H1 (cell line): ENCODE measurements around the gene KCNC3. TPM values are rescaled to one million over a fixed set of nuclear protein-coding genes. Genes with fewer than 3 reads are reported as not detected.

ENCODE experiments used
- CTCF ChIA-PET: fragments of 300-600 bp; sonication (Branson Sonifier 250); formaldehyde crosslinking; loops from one replicate; lab custom pipeline; 2021; ENCODE audit not compliant: partially characterized antibody; lab: Charles Lee
- POLR2A ChIA-PET: fragments of 300-600 bp; sonication (Branson Sonifier 250); formaldehyde crosslinking; loops from one replicate; lab custom pipeline; 2021; ENCODE audit warnings: inconsistent platforms; ENCODE audit not compliant: partially characterized antibody; lab: Charles Lee
- DNase-seq, 2 experiments: peaks; one replicate each; pipeline versions ENCODE4 v3.0.0 to v3.0.0-alpha.2; 2010 to 2022; ENCODE audit warnings: low spot score in 2 of 2, low read depth in 1 of 2, mixed read lengths in 1 of 2
- FAIRE-seq: peaks from 2 replicates; lab custom pipeline; 2011; peaks lifted over from hg19 to GRCh38; lab: Jason Lieb, UNC
- H2AFZ ChIP-seq: 2 replicates; pipeline ENCODE4 v1.8.1; 2012; ENCODE audit warnings: low read length, inconsistent platforms
- H2AK5ac ChIP-seq: 2 replicates; pipeline ENCODE4 v1.6.1; 2013; ENCODE audit warnings: low read depth, low read length
- H2BK120ac ChIP-seq: replicated peaks from 2 replicates; pipeline ENCODE3; 2013; ENCODE audit warnings: low read depth, low read length, inconsistent platforms
- H2BK12ac ChIP-seq: 2 replicates; pipeline ENCODE4 v1.6.1; 2013; ENCODE audit warnings: low read depth, low read length
- H2BK15ac ChIP-seq: 2 replicates; pipeline ENCODE4 v1.6.1; 2013; ENCODE audit warnings: low read length
- H2BK20ac ChIP-seq: 2 replicates; pipeline ENCODE4 v1.6.1; 2013; ENCODE audit warnings: low read length
- H2BK5ac ChIP-seq: 2 replicates; pipeline ENCODE4 v1.6.1; 2013; ENCODE audit warnings: low read depth, low read length
- H3K14ac ChIP-seq: 2 replicates; pipeline ENCODE4 v1.6.1; 2013; ENCODE audit warnings: inconsistent platforms; ENCODE audit not compliant: insufficient read length
- H3K18ac ChIP-seq: 2 replicates; pipeline ENCODE4 v1.6.1; 2013; ENCODE audit warnings: low read length; ENCODE audit errors: extremely low read depth
- H3K23ac ChIP-seq: 2 replicates; pipeline ENCODE4 v1.6.1; 2013; ENCODE audit warnings: inconsistent platforms; ENCODE audit not compliant: insufficient read length
- H3K23me2 ChIP-seq: 2 replicates; pipeline ENCODE4 v1.6.1; 2013; ENCODE audit warnings: low read depth, low read length
- H3K27ac ChIP-seq: 2 replicates; pipeline ENCODE4 v1.6.1; 2011; ENCODE audit warnings: low read depth, low read length, inconsistent platforms
- H3K27me3 ChIP-seq, 4 experiments: replicated peaks in 1 of 4; 1 replicate in 1 of 4; 2 replicates in 3 of 4; pipeline versions ENCODE4 v1.6.1 to v1.8.1; 2011 to 2013; ENCODE audit warnings: low read length in 3 of 4, mild to moderate bottlenecking in 3 of 4, inconsistent platforms in 2 of 4, mixed read lengths in 2 of 4, moderate library complexity in 1 of 4; ENCODE audit not compliant: control insufficient read depth in 3 of 4, insufficient read depth in 3 of 4; ENCODE audit errors: extremely low read depth in 1 of 4
- H3K36me3 ChIP-seq, 4 experiments: 2 replicates each; pipeline versions ENCODE4 v1.6.1 to v1.8.1; 2011 to 2013; ENCODE audit warnings: mild to moderate bottlenecking in 4 of 4, low read length in 3 of 4, moderate library complexity in 2 of 4, control low read depth in 1 of 4, inconsistent platforms in 1 of 4; ENCODE audit not compliant: insufficient read depth in 4 of 4, control insufficient read depth in 2 of 4
- H3K4ac ChIP-seq: replicated peaks from 2 replicates; pipeline ENCODE3; 2013; ENCODE audit warnings: low read length, low read depth, mixed read lengths, inconsistent platforms; ENCODE audit not compliant: insufficient read length
- H3K4me1 ChIP-seq, 4 experiments: replicated peaks in 1 of 4; 1 replicate in 1 of 4; 2 replicates in 3 of 4; pipeline versions ENCODE4 v1.6.1 to v1.8.1; 2011 to 2013; ENCODE audit warnings: low read length in 3 of 4, inconsistent platforms in 2 of 4, mixed read lengths in 1 of 4; ENCODE audit not compliant: insufficient read depth in 4 of 4, control insufficient read depth in 3 of 4
- H3K4me2 ChIP-seq, 2 experiments: 2 replicates each; pipeline versions ENCODE4 v1.6.1 to v1.8.1; 2011 to 2013; ENCODE audit warnings: low read depth in 2 of 2, low read length in 2 of 2, control low read depth in 1 of 2, inconsistent platforms in 1 of 2, mild to moderate bottlenecking in 1 of 2; ENCODE audit not compliant: insufficient read depth in 1 of 2
- H3K4me3 ChIP-seq, 4 experiments: fragments of 200-600, 300-600 bp in 1 of 4; sonication (generic), shearing (Covaris generic), sonication (Bioruptor Twin) in 1 of 4; 2 replicates each; pipeline versions ENCODE4 v1.5.1 to v1.8.1; 2011 to 2016; ENCODE audit warnings: low read length in 4 of 4, low read depth in 3 of 4, control low read depth in 2 of 4, inconsistent platforms in 2 of 4, mild to moderate bottlenecking in 2 of 4, mixed read lengths in 1 of 4, moderate library complexity in 1 of 4; ENCODE audit not compliant: insufficient read depth in 2 of 4; ENCODE audit errors: extremely low read depth in 1 of 4
- H3K56ac ChIP-seq: replicated peaks from 2 replicates; pipeline ENCODE3; 2013; ENCODE audit warnings: low read depth, mild to moderate bottlenecking, mixed read lengths, low read length, inconsistent platforms; ENCODE audit not compliant: insufficient read length
- H3K79me1 ChIP-seq: 2 replicates; pipeline ENCODE4 v1.6.1; 2013; ENCODE audit warnings: low read depth, low read length, control low read depth
- H3K79me2 ChIP-seq, 2 experiments: 2 replicates each; pipeline versions ENCODE4 v1.6.1 to v1.8.1; 2012 to 2013; ENCODE audit warnings: low read length in 2 of 2, mild to moderate bottlenecking in 2 of 2, inconsistent platforms in 1 of 2; ENCODE audit not compliant: insufficient read depth in 2 of 2, control insufficient read depth in 1 of 2
- H3K9ac ChIP-seq, 4 experiments: replicated peaks in 1 of 4; 1 replicate in 1 of 4; 2 replicates in 3 of 4; pipeline versions ENCODE4 v1.6.1 to v1.8.1; 2011 to 2013; ENCODE audit warnings: low read depth in 3 of 4, low read length in 3 of 4, control low read depth in 2 of 4, mild to moderate bottlenecking in 2 of 4, moderate library complexity in 2 of 4, inconsistent platforms in 1 of 4; ENCODE audit errors: extremely low read depth in 1 of 4
- H3K9me3 ChIP-seq, 2 experiments: 2 replicates each; pipeline versions ENCODE4 v1.6.1 to v1.8.1; 2012 to 2013; ENCODE audit warnings: mild to moderate bottlenecking in 2 of 2, moderate library complexity in 2 of 2, control low read depth in 1 of 2, inconsistent platforms in 1 of 2, low read depth in 1 of 2, low read length in 1 of 2, mixed read lengths in 1 of 2; ENCODE audit not compliant: insufficient read depth in 2 of 2
- H4K20me1 ChIP-seq, 2 experiments: replicated peaks in 1 of 2; 2 replicates each; pipeline versions ENCODE3 to v1.8.1; 2011 to 2013; ENCODE audit warnings: inconsistent platforms in 2 of 2, low read length in 2 of 2, mild to moderate bottlenecking in 1 of 2; ENCODE audit not compliant: insufficient read depth in 2 of 2, control insufficient read depth in 1 of 2
- H4K5ac ChIP-seq: 2 replicates; pipeline ENCODE4 v1.6.1; 2013; ENCODE audit warnings: low read length, low read depth, mixed read lengths, inconsistent platforms; ENCODE audit not compliant: insufficient read length
- H4K8ac ChIP-seq: 2 replicates; pipeline ENCODE4 v1.8.0; 2013; ENCODE audit warnings: mild to moderate bottlenecking, moderate library complexity, low read length, inconsistent platforms; ENCODE audit not compliant: insufficient read depth; ENCODE audit errors: extremely low read depth
- H4K91ac ChIP-seq: replicated peaks from 2 replicates; pipeline ENCODE3; 2013; ENCODE audit warnings: low read length, mixed read lengths, inconsistent platforms; ENCODE audit not compliant: insufficient read length
- CTCF ChIP-seq, 3 experiments: IDR thresholded peaks; 1 replicate in 2 of 3; 2 replicates in 1 of 3; pipeline versions ENCODE4 v1.5.1 to v1.6.1; 2011; ENCODE audit warnings: low read length in 3 of 3, mild to moderate bottlenecking in 3 of 3, inconsistent platforms in 2 of 3, low read depth in 1 of 3, moderate library complexity in 1 of 3; ENCODE audit not compliant: insufficient read depth in 1 of 3; ENCODE audit errors: control extremely low read depth in 1 of 3
- EGR1 ChIP-seq: IDR thresholded peaks from 2 replicates; pipeline ENCODE4 v1.6.1; 2011; ENCODE audit warnings: low read depth, low read length, borderline replicate concordance
- FOSL1 ChIP-seq: IDR thresholded peaks from 2 replicates; pipeline ENCODE4 v1.6.1; 2011; ENCODE audit warnings: mild to moderate bottlenecking, low read depth, low read length, moderate library complexity; ENCODE audit not compliant: insufficient read depth
- HDAC2 ChIP-seq, 2 experiments: fragments of 300-600 bp in 1 of 2; sonication (generic) in 1 of 2; IDR thresholded peaks; 2 replicates each; pipeline ENCODE4 v1.6.1; 2011 to 2012; ENCODE audit warnings: low read depth in 2 of 2, low read length in 2 of 2, mild to moderate bottlenecking in 2 of 2, moderate library complexity in 2 of 2, borderline replicate concordance in 1 of 2, inconsistent platforms in 1 of 2
- NANOG ChIP-seq: IDR thresholded peaks from 2 replicates; pipeline ENCODE4 v1.6.1; 2011; ENCODE audit warnings: low read length, low read depth, mild to moderate bottlenecking, inconsistent platforms; ENCODE audit not compliant: insufficient read depth, poor library complexity, severe bottlenecking
- POLR2A ChIP-seq, 2 experiments: IDR thresholded peaks; 1 replicate in 1 of 2; 2 replicates in 1 of 2; pipeline ENCODE4 v1.6.1; 2011; ENCODE audit warnings: low read depth in 2 of 2, low read length in 2 of 2, mild to moderate bottlenecking in 2 of 2; ENCODE audit errors: control extremely low read depth in 1 of 2
- RFX5 ChIP-seq: IDR thresholded peaks from 2 replicates; pipeline ENCODE4 v1.6.1; 2011; ENCODE audit warnings: low read depth, low read length, improper control_type of control experiment, borderline replicate concordance
- SIRT6 ChIP-seq: IDR thresholded peaks from one replicate; pipeline ENCODE4 v1.7.1; 2012; ENCODE audit warnings: low read length, inconsistent platforms
- TEAD4 ChIP-seq: IDR thresholded peaks from 2 replicates; pipeline ENCODE4 v1.6.1; 2012; ENCODE audit warnings: low read depth, low read length, inconsistent platforms, mixed read lengths
- WGBS, 2 experiments: shearing (Covaris generic) in 1 of 2; methylation state at CpG; one replicate each; pipeline versions ENCODE4 v1.1.6 to v1.1.7; 2013 to 2015; ENCODE audit warnings: low lambda C conversion rate in 2 of 2, mixed read lengths in 2 of 2, inconsistent platforms in 1 of 2, low coverage in 1 of 2, missing lambda C conversion rate in 1 of 2; ENCODE audit not compliant: insufficient replicate concordance in 2 of 2, insufficient coverage in 1 of 2, insufficient read length in 1 of 2; ENCODE audit errors: extremely low coverage in 1 of 2, missing lambda C conversion rate in 1 of 2; 5-methylcytosine and 5-hydroxymethylcytosine counted together
- polyA plus RNA-seq, 7 experiments: library from polyadenylated mRNA; depleted of rRNA in 3 of 7; stranded (reverse) in 5 of 7; unstranded in 2 of 7; fragments of >200 nt in 5 of 7; fragments of 200-250 nt in 2 of 7; gene quantifications; 1 replicate in 5 of 7; 2 replicates in 1 of 7; 4 replicates in 1 of 7; pipeline versions ENCODE4 v1.2.1 to v1.2.3, GENCODE V29; 2011 to 2013; ENCODE audit warnings: missing spikeins in 2 of 7, mixed read lengths in 2 of 7
- total RNA-seq: library from RNA; stranded (reverse); fragmentation: NEBNext Ultra II Directional; extraction: Animal tissue kit (Norgen Biotek cat#: 25700); gene quantifications from 2 replicates; pipeline ENCODE4 v1.2.1, GENCODE V29; 2021
- TF ChIP-seq, protein P1 (sequence below): IDR thresholded peaks from 2 replicates; pipeline ENCODE4 v1.6.1; 2012; ENCODE audit warnings: inconsistent platforms

The KCNC3 gene
- total and polyA plus RNA-seq, 2 of the 8 experiments (the other 6 are each of a cell fraction or from before 2014, with no cell fraction given) = 3.9 to 7.2 TPM

DNA sequence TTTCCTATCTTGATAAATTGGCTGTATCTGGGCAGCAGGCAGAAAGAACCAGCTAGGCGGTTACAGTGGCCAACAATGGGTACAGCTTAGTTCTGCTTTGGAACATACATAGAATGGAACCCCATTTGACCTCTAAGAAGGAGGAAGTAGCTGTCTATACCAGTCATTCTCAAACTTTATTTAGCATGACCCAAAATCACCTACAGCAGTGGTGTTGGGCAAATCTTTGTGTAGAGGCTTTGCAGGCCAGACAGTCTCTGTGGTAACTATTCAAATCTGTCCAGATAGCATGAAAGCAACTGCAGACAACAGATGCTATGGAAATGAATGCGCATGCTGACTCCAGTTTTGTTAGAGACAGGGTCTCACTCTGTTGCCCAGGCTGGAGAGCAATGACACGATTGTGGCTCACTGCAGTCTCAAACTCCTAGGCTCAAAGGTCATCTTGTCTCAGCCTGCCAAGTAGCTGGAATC is 12.0 kb upstream of the KCNC3 start:
- no peak overlapping the region for H2BK5ac ChIP-seq
- H3K79me2 ChIP-seq = no peaks in the 10 kb centered on the region
- H3K4me2 ChIP-seq = no peak overlapping the region
- no peak for FAIRE-seq
- H3K36me3 ChIP-seq = 0 out of 8 replicates have a peak, but pooled peaks cover 0 to 4% (median 2%) of the 10 kb centered on the region in 4 experiments
- no peak overlapping the region for H4K8ac ChIP-seq
- no peaks in the 10 kb centered on the region for H3K4me1 ChIP-seq
- no peak overlapping the region for H2AFZ ChIP-seq
- H3K56ac ChIP-seq = no peak overlapping the region
- DNase-seq = no peak
- H2BK15ac ChIP-seq = no peak overlapping the region
- H3K79me1 ChIP-seq = no peaks in the 10 kb centered on the region
- no peak overlapping the region for H3K27ac ChIP-seq
- H3K14ac ChIP-seq = no peak overlapping the region
- no peak overlapping the region for H3K18ac ChIP-seq
- H3K4me3 ChIP-seq = no peak overlapping the region
- H3K4ac ChIP-seq = no peak overlapping the region
- no peak overlapping the region for H4K91ac ChIP-seq
- no peak overlapping the region for H2BK12ac ChIP-seq
- H3K27me3 ChIP-seq = no peaks in the 10 kb centered on the region
- no peaks in the 10 kb centered on the region for H3K23me2 ChIP-seq
- no peak overlapping the region for H2BK120ac ChIP-seq
- 95% methylated on average over 3 of the region's 3 CpGs; no CpG with 5 or more reads in 1 of the 2 experiments for WGBS, 2 experiments
- POLR2A ChIA-PET = interaction anchor here (2.3 kb wide), 1 partner anchor 8 kb away, joined by 12 read pairs; no protein-coding TSS in a partner anchor
- H3K9ac ChIP-seq = no peak overlapping the region
- H2AK5ac ChIP-seq = no peak overlapping the region
- CTCF ChIA-PET = interaction anchor here (0.8 to 1.7 kb wide), 5 partner anchors 9 to 125 kb away, joined by 3 to 6 read pairs (median 3); no protein-coding TSS in a partner anchor
- no peak overlapping the region for H3K23ac ChIP-seq
- no peak overlapping the region for H4K5ac ChIP-seq
- H3K9me3 ChIP-seq = no peaks in the 10 kb centered on the region
- H4K20me1 ChIP-seq = no peaks in the 10 kb centered on the region
- H2BK20ac ChIP-seq = no peak overlapping the region
- TF ChIP-seq SIRT6 (no peak), RFX5 (no peak), HDAC2 (IDR thresholded peaks at IDR 0.05; ENCODE audit: borderline replicate concordance in 1 of 2, low read depth in 2 of 2, low read length in 2 of 2) (no peak), NANOG (no peak), EGR1 (no peak), POLR2A (IDR thresholded peaks at IDR 0.05; ENCODE audit: control extremely low read depth in 1 of 2, low read depth in 2 of 2, low read length in 2 of 2) (no peak), TEAD4 (no peak), FOSL1 (no peak), CTCF (IDR thresholded peaks at IDR 0.05; ENCODE audit: control extremely low read depth in 1 of 3, insufficient read depth in 1 of 3, low read depth in 1 of 3, low read length in 3 of 3) (no peak)
- TF ChIP-seq, protein P1, sequence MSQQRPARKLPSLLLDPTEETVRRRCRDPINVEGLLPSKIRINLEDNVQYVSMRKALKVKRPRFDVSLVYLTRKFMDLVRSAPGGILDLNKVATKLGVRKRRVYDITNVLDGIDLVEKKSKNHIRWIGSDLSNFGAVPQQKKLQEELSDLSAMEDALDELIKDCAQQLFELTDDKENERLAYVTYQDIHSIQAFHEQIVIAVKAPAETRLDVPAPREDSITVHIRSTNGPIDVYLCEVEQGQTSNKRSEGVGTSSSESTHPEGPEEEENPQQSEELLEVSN = no peak
